ENCODE measurements around the gene RGS17.
"Not testable (repeated sequence)": the region's sequence is repeated elsewhere in the genome, so short reads cannot be mapped to it uniquely, and the experiment has no call there.

The RGS17 gene

GRCh38 chr6:153131037-153131981 lies at the start of gene RGS17:
TSS of gene RGS17 (minus strand) at chr6:153131282. CDS start at chr6:153044018, 87,264 bp downstream.
- peak; percentile 33 for DNase-seq

DNA sequence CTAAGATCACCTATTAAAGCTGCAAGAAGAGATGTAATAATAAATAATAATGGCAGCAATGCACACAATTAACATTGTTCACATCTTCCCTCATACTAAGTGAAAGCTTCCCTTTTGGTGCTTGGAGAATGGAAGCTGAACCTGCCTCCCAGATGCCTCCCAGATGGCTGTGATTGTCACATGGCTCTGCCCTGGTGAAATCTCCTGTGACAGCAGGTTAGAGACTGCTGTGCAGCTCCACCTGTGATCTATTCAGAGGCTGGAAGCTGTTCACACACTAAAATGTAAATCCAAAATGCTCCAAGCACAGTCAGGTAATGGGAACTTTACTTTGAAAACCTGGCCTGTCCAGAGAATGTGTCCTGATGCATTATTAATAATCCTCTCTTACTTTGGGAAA lies 41.7 kb upstream of the RGS17 start:
- no peak for DNase-seq

DNA sequence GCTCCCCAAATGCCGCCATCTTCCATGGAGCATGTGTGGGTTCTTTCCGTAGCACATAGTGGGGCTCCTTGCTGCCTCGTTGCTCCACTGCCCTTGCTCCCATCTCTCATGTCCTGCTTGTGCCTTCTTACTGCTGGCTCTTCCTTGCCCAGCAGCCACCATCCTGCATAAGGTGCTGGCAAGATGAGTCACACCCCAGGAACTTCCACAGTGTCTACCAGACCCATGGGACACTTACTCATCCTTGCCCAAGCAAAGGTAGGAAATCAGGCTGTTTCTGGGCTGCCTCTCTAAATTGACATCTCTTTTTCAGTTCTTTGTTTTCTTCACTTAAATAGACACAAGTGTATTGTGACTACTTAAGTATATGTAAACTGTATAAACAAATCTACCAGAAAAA lies 39.4 kb upstream of the RGS17 start:
- DNase-seq = no peak

DNA sequence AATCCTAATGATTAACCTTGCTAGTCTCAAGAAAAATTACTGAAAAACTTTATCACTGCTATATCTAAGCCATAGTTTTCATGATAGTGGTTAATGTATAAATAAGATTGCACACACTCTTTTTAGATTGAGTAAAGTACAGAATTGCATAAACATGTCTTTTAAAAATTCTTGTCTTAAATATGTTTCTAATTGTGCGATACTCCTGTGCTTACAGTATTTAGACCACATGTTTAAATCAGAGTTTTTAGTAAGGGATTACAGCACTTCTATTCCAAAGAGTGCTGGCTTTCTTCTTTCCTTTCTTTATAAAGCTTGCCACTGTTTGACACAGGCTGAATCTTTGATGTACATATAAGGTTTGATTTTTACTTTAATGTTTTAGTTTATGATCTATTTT lies 36.8 kb upstream of the RGS17 start:
- DNase-seq = no peak

GRCh38 chr6:153167061-153167891 lies 36.2 kb upstream of the RGS17 start:
- DNase-seq = no peak

DNA sequence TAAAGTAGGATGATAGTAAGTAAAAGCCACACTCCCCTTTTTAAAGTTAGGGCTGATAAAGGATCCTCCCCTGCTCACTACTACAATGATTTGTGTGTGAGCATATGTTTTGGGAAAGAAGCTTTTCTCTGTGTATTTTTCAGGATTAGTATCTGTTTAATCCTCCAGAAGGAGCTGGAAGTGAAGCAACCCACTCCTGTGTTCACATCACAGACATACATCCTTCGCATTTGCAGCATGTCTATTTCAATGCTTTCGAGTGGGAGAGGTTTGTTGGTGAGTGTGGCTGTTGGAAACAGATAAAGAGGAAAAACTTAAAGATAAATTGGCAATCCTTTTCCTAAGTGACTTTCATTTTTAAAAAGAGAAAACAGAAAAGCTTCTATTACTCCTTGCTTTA lies 31.6 kb upstream of the RGS17 start:
- DNase-seq = no peak

GRCh38 chr6:153162172-153162571 lies 31.1 kb upstream of the RGS17 start:
- DNase-seq = no peak

DNA sequence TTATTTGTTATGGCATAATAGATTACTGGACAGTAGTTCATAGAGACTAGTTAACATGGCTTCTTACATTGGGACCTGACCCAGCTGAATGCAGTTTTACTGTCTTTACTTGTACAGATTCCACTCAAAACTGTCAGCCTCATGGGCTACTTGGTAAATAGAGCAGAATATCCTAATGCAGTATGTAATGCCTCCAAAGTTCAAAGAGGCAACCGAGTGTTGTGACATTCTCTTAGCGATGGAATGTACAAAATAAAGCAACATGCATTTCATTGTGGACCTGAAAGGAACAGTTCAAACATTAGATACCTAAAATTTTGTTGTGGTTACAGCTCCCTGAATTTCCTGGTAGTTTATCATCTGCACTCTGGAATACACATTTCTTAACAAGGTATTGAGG lies 29.1 kb upstream of the RGS17 start:
- DNase-seq = no peak

- no peak for DNase-seq
Observed at GRCh38 chr6:153150752-153151440, 19.8 kb upstream of the RGS17 start.

DNA sequence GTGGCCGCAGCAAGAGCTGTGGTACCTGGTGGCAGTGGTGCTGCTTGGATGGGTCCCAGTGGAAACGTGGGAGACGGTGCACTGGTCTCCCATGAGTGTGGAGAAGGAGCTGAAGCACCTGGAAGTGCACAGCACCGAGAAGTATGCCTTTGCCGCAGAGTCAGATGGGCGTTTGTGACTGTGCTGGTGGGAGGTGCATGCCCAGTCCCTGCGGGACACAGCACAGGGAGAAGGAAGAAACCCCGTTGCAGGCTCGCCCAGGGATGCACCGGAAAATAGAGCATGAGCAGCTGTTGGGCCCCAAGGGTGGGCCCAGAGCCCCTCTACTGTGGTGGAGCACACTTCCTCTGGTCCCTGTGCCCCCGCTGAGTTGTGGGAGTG lies 19.3 kb upstream of the RGS17 start:
- DNase-seq = no peak

- no peak for DNase-seq
Observed at GRCh38 chr6:153149891-153150290, 18.8 kb upstream of the RGS17 start.

GRCh38 chr6:153146413-153146812 lies 15.3 kb upstream of the RGS17 start:
- no peak for DNase-seq

DNA sequence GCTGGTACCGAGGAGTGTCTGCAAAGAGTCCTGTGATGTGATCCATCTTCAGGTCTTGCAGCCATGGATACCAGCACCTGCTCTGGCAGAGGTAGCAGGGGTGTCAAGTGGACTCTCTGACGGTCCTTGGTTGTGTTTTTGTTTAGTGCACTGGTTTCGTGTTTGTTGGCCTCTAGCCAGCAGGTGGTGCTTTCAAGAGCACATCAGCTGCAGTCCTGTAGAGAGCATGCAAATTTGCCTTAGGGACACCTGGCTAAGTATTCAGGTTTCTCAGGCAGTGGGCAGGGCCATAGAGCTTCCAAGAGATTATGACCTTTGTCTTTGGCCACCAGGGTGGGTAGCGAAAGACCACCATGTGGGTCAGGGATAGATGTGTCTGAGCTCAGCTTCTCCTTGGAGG lies 14.5 kb upstream of the RGS17 start:
- no peak for DNase-seq

DNA sequence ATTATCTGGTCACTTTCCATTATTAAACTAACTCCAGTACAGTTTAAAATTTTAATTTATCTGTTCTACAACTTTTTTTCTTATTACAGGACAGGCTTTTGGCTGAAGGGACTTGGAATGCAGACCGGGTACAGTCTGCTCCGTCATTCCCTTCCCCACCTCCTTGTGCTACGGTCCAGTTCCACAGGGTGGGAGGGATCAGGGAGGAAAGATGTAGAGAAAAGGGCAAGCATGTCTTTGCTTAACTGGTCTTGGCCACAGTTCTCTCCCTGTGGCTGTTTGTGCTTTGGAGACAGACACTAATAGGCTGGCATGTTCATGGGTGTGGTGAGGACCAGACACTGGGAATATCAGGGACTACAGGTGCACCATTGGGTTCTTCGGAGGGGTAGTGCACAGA lies 12.1 kb upstream of the RGS17 start:
- DNase-seq = no peak

- DNase-seq = no peak
Observed at GRCh38 chr6:153140299-153140698, 9.2 kb upstream of the RGS17 start.

DNA sequence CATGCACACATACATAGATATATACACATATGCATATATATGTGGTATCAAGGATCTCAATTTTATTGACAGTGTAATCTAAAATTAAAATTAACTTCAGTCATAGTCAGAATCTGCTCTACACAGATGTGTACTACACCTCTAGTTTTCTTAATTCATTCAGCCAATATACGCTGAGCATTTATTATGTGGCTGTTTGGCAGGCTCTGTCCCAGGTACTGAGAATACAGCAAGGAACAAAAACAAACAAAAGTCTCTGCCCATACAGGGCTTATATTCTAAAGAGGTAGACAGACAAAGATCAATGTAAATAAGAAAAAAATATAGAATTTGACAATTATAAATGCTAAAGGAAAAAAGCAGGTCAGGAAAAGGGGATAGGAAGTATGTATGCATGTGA lies 7.8 kb upstream of the RGS17 start:
- no peak for DNase-seq

GRCh38 chr6:153135681-153136080 lies 4.6 kb upstream of the RGS17 start:
- DNase-seq = no peak

- not testable (repeated sequence) for DNase-seq
Observed at GRCh38 chr6:153133667-153134066, 2.6 kb upstream of the RGS17 start.

DNA sequence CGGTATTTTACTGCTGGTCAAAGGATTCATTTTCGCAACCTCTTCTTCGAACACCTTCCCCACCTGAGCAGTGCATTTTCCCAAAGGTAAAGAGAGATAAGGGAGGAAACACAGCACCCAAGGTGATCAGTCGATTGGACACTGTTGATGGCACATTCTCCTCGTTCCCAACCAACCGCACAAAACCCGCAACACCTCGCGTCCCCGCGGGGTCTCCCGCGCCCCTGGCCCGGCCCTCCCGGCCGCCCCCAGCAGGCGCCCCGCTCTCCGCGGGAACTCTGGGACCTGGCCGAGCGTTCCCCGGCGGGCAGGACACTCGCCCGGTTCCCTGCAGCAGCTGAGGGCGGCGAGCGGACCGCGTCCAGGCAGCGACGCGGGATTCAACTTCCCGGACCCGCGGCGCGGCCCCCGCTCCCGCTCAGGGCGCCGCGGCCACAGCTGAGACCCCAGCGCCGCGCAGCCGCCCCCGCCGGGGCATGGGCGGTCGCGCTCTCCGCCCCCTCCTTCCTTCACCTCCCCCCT lies 506 bp downstream of the RGS17 start:
- no peak for DNase-seq

DNA sequence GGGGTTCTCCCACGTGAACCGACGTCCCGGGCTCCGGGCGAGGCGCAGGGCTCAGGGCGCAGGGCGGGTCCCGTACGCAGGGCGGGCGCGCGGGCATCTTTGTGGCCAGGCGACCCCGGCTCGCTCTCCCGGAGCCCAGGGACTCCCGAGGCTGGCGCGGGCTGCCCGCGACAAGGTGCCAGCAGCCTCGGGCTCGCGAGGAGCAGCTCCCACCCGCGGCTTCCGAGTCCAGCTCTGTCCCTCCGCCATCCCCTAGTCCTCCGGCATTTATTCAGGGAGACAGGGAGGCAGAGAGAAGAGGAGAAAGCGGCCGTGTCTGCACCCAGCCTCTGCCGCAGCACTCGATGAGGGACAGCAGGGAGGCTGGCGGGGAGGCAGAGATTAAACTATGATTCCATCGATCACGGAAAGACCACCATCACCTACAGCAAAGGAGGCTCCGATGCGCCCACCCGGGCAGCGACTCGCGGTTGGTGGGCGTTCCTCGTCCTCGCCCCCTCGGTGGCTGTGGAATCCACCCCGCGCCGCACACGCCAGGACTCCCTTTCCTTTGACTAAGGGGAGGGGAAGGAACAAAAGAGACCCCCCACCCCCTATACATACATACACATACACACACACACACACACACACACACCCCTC lies 1.1 kb downstream of the RGS17 start:
- no peak for DNase-seq

GRCh38 chr6:153126218-153126617 lies 4.9 kb downstream of the RGS17 start:
- no peak for DNase-seq

DNA sequence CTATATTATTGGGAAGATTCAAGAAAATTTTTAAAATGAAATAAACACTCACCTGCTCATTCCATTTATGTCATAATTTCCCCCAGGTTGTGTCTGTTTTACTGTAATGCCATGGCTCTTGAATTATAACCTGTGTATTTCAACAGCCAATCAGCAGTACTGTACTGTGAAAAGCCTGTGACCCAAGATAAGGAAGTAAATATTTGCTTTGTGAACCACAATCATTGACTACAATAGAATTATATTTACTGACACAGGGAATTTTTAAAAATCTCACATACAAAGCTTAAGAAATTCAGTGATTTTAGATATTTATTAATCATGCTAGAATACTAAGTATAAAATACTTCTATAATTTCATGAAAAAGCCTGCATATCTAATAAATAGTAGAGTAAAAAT lies 6.0 kb downstream of the RGS17 start:
- no peak for DNase-seq

GRCh38 chr6:153123801-153124200 lies 7.3 kb downstream of the RGS17 start:
- no peak for DNase-seq

All from activated gamma-delta T cell treated with Interleukin-2 at 50 U/mL for 16 hours (primary cell).